Activated CD4-positive, alpha-beta T cell treated with anti-CD3 and anti-CD28 coated beads, Interleukin-2, amount 50 U/mL, for 1 hour (primary cell): Measurements from ENCODE around the gene BTBD7.
"Not testable (repeated sequence)": the region's sequence is repeated elsewhere in the genome, so short reads cannot be mapped to it uniquely, and the experiment has no call there.

ENCODE experiments used
- DNase-seq: peaks from one replicate; pipeline ENCODE4 v3.0.0-alpha.2; 2020

Gene BTBD7

DNA sequence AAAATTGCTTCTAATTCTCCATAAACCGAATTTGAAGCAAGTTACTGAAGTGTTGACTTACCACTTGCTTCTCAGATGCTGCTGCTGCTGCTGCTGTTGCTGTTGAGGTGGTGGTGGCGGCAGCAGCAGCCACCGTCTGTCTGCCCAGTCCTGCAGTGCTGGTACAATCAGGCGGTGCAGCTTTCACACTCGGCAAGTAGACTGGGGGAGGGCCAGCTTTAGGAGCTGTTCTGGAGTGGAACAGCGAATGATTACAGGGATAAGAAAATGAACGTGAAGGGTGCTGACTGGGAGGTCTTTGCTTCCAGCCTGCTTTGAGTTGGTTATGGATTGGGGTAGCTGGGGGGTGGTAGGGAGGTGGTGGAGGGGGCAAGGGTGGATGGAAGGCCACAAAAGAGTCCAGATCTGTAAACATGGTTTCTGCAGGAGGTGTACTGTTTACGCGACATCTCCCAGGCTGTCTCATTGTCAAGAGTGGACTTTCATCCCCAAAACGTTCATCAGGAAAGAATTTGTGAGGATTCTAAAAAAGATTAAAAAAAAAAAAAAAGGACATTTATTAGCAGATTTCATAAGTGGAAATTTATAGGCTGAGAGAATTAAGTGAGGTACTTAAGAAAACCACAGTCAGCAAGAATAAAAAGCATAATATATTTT is 86.9 kb downstream of the BTBD7 start:
- DNase-seq = no peak

DNA sequence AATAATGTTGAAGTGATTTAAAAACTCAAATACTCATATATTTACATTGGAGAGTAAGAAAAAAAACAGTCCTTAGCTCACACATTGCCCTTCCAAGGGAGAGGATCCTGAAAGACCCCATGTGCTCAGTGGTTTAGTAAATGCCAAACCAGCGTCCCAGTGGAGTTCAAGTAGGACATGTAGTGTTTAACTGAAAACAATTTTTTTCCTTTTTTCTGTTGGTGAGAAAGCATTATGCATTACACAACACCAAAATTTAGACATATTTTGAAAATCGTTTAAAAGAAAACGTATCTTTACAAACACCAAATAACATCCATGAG is 92.2 kb downstream of the BTBD7 start:
- DNase-seq = no peak

DNA sequence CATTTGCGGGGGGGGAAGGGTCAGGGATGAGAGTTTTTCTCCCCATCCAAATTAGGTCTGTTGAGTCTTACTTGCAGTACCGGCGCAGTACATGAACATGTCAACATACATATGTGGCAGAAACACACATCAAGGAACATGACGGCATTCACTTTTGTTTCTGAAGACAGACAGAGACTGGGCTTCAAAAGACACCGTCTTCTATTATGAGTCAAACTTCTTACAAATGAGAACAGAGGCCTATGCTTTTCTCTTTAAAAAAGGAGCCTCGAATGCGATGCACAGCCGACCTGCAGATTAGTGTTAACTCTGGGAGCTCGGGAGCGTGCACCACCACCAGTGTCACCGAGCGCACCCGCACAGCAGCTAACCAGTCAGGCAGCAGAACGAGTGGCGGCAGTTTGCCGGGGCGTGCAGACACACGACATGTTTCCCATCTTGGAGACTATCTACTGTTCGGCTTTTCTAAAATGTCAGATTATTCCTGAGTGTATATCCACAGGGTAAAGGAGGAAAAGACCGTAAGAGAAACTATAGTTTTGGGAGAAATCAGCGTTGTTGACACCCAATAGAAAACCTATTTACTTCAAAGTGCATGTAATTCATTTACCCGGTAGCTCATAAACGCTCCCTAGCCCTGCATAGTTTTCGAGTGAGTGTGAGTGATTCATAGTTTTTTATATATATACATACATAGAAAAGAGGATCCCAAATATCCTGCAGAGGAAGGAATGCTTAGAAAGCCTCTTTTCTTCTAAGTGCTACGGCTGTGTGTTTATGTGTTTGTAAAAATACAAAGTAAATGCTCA is 92.8 kb downstream of the BTBD7 start:
- no peak for DNase-seq

DNA sequence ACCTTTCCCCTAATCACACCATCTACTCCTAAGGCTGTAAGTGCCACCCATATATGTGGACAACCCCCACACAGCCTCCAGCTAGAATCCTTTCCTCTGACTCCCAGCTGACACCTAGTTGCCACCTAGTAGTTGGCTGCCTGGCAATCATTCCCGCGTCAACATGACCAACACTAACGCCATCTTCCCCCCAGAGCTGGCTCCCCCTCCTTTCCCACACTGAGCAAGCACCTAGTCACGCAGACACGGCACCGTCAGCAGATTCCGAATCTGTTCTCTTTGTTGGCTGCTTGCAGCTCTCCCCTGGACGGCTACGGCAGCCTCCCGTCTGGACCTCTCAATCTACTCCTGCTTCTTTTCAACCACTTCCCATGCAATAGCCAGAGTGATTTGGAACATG is 98.0 kb downstream of the BTBD7 start:
- no peak for DNase-seq

DNA sequence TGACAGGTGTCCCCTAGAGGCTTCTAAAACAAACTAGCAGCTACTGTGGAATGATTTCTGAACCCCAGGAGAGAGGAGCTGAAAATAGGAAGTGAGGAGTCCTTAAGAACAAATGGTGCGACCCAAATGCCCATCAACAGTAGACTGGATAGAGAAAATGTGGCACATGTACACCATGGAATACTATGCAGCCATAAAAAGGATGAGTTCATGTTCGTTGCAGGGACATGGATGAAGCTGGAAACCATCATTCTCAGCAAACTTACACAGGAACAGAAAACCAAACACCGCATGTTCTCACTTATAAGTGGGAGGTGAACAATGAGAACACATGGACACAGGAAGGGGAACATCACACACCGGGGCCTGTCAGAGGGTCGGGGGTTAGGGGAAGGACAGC is 99.8 kb downstream of the BTBD7 start:
- not testable (repeated sequence) for DNase-seq

DNA sequence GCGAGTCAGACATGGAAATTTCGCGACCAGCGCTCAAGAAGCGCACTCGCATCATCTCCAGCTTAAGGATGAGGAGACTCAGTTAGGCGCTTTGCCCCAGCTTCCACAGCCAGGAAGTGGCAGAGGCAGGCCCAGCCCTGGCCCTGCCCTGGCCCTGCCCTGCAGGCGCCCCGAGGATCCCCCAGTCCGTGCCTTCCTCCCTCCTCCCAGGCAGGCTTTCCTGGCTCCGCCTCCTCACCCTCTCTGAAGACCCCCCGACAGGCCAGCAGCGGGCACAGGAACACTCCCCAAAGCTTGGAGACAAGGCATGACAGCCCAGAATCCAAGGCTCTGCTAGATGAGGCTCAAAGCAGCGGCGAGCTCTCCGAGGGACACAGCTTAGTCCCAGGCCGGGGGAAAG is 100.7 kb downstream of the BTBD7 start:
- no peak for DNase-seq

DNA sequence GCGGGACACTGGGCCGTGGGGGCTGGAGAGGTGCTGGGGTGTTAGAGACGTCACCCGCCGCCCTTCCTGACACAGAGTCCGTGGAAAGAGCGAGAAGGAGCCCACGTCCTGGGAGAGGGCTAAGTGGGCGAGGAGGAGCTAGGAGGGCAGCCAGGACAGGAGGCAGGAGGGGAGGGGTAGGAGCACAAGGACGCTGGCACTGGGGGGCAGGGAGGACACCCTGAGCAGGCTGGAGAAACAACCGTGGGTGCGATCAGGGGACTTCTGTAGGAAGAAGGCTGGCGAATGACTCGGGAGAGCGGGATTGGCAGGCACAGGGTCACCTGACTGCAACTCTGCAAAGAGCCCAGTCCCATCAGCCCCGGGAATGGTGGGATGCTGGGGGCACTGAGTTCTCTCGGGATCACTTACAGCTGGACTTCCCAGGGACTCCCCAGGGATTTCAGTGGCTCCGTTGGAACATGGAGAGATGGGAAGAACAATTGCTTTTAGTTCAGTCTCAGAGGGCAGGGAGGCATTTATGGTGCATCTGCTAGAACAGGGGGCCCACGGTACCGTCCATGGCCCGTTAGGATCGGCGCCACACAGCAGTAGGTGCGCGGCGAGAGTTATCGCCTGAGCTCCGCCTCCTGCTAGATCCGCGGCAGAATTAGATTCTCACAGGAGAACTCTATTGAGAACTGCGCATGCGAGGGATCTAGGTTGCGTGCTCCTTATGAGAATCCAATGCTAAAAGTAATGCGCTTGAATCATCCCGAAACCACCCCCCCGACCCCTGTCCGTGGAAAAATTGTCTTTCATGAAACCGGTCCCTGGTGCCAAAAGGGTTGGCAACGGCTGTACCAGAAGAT is 101.5 kb downstream of the BTBD7 start:
- no peak for DNase-seq

DNA sequence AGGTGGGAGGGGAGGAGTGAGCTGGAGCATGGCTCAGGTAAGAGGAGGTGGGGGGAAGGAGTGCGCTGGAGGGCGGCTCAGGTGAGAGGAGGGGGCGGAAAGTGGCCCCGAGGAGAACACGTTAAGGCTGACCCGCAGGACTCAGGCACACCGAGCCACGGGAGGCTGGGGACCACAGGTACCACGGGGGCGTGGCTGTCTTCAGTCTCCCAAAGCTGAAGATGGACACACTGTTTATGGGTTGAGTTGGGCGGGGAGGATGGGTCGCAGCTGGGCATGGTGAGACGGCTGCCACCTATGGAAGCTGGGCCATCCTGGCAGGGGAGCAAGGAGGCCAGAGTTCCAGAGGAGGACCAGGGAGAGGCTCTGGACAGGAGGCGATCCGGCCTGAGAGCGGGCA is 102.3 kb downstream of the BTBD7 start:
- DNase-seq = no peak

DNA sequence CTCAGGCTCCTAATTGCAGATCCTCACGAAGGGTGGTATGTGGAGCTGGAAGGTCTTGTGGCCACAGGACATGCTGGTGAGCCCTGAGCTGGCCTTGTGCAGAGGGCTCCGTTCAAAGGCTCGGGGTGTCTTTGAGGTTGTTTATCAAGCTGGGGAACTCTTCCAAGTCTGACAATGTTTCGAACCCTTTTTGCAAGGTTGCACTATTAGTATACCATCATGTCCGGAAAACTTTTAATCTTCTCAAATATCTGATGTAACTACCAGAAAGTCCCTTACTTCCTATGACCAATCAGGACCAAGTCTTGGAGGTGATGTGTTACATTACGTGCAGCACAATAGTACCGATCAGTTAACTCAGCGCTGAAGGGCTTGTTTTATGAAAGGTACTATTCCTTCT is 104.3 kb downstream of the BTBD7 start:
- DNase-seq = no peak

DNA sequence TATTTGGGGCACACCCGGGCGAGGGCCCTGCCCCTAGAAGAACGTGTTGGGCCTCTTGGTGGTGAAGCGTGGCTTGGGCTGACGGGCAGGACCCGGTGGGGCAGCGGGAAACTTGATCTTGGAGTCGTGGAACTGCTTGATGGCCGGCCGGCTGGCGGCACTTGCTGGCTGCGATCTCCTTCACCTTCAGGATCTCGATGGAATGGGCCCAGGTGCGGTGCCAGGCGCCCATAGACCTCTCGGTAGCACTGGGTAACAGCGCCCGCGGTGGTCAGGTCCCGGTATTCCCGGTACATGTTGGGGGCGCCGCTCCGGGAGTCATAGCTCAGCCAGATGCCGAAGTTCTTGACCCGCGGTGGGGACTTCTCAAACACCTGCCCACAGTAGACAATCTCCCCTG is 109.3 kb downstream of the BTBD7 start:
- no peak for DNase-seq

DNA sequence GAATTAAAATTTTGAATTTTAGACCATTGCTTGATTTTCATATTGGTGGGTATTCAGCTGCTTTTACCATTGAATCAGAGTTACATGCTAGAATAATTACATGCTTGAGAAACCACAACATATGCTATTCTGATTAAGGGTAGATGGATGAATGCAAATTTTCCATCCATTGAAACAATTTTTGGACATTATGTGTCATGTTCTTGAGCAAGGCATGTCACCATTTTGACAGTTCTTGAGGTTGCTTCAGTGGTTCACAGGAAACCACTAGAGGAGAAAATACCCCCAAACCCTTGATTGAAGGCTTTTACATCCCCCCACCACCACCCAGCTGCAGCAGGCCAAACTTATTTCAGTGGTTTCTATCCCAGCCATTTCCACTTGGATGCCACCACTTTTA is 112.3 kb downstream of the BTBD7 start:
- DNase-seq = no peak

DNA sequence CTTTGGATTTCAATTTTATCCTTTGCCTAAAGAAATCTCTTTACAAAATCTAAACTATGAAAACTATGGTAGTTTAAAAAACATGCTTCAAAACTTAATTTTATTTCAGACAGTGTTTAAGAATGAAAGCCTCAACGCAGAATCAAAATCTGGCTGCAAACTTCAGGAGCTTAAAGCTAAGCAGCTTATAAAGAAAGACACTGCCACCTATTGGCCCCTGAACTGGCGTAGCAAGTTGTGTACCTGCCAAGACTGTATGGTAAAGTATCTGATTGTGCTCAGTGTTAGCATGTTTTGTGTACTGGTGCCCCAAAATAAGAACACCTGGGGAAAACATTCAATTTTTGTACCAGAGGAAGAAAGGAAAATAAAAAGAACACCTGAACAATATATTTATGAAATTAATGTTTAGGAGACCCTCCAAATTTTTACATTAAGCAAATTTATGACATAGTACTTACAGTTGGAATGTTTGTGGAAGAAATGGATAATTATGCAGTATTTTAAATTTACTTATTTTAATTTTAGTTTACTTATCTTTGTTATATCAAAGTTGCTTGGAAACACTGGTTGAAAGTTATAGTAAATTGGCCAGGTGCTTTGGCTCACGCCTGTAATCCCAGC is 113.6 kb downstream of the BTBD7 start:
- DNase-seq = peak; percentile 44

DNA sequence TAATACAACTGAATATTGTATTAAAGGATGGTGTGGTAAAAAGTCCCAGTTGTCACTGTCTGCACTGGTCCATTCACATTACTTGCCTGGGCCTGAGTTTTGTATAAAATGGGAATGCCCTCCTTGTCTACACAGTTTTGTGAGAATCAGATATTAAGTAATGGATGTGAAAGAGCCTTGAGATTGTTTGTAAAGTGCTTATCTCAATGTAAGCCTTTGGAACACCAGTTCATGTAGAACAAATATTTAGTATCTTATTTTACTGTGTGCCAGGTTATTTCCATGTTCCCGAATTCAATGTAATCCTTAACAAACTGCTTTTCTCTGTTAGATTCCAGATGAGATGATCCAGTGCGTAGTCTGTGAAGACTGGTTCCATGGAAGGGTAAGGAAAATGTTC is 118.2 kb downstream of the BTBD7 start:
- DNase-seq = no peak

DNA sequence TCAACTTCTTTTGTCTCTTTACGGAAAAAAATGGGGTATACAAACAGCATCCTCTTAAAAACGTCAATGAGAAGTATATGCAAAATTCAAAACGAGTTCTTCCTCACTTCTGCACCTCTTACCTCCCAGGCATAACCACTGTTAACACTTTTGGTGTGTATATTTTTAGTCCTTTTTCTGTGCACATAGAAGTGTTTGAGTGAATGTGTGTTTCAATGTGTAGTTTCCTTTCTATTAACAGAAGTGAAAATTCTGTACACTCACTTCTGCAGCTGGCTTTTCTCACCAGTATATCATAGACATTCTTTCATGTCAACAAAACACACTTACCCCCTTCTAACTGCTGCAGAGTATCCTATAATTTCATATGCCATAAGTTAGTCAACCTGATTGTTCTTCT is 120.4 kb downstream of the BTBD7 start:
- no peak for DNase-seq

DNA sequence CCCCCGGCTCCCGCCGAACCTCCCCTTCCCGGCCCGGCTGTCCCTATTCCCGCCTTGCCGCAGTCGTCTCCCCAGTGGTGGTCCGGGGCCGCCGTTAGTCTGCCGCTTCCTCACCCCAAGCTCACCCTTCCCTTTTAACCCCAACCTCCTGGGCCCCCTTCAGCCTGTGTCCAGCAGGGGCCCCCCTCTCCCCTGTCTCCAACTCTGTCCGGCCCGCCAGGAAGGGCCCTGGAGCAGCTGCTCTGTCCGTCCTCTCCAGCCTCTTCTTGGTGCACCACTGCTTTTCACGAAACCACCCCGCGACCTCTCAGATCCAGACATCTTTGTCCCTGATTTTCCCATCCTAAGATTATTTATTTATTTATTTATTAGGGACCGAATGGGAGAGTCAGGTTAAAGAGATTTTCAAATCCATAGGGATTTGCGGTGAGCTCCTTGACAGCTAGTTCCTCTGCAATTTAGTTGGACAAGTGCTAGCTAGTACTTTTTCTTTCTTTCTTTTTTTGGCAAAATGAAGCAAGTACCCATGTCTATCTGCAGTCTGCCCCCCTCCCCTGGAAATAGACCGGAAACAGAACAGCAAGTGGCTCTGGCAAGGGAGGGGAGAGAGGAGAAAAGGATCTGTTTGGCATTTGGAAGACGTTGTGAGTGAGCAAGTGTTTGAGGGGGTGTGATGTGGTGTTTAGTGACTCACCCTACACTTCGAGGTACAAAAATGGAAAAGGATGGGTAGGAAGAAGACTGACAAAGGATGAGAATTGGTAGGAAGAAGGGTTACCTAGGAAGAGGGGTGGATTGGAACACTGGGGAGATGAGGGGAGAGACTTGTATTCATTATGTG is 125.1 kb downstream of the BTBD7 start:
- no peak for DNase-seq

DNA sequence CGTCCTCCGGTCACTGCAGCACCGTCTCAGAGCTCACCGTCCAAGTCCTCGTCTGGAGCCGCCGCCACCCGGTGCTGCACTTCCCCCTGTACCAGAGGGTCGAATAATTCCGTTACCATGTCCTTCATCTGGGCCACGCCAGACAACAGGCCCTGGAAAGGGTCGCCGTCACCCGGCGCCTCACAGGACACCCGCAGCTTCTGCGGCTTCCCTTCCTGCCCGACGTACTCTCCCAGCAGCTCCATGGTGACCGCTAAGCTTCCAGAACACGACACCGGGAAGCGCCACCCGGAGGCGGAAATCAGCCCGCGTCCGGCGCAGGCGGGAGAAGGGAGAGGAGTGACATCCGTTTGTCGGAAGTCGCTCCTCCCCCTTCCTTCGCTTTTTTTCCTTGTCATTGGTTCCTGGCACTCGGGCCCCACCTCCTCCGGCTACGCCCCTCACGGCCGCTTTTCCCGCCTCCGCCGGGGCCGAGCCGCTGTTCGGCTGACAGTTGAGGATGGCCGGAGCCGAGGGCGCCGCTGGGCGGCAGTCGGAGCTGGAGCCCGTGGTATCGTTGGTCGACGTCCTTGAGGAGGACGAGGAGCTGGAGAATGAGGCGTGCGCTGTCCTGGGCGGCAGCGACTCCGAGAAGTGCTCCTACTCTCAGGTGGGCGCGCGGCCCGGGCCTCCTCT is 125.9 kb downstream of the BTBD7 start, which contains the start of the genes GON7 and UBR7:
TSS of gene GON7 (minus strand) at position 273 of the 675 bp plus-strand sequence. CDS start at position 245, 28 bp downstream.
TSS of gene UBR7 (plus strand) at position 464 of the 675 bp plus-strand sequence. CDS start at position 500, 36 bp downstream.
- peak; percentile 81 for DNase-seq

DNA sequence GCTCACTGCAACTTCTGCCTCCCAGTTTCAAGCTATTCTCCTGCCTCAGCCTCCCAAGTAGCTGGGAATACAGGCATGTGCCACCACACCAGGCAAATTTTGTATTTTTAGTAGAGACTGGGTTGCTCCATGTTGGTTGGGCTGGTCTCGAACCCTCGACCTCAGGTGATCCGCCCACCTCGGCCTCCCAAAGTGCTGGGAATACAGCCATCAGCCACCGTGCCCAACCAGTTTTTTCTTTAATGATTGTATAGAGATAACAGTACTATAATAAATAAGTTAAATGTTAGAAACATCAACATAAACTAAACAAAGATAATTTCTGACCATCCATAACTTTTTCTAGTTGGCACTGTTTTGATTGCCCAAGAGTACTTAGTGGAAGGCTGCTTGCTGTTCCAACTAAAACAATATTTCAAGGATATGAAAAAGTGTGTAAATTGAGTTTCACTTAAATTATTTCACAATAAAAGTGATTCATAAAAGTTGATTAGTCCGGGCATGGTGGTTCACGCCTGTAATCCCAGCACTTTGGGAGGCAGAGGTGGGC is 131.6 kb downstream of the BTBD7 start:
- no peak for DNase-seq

DNA sequence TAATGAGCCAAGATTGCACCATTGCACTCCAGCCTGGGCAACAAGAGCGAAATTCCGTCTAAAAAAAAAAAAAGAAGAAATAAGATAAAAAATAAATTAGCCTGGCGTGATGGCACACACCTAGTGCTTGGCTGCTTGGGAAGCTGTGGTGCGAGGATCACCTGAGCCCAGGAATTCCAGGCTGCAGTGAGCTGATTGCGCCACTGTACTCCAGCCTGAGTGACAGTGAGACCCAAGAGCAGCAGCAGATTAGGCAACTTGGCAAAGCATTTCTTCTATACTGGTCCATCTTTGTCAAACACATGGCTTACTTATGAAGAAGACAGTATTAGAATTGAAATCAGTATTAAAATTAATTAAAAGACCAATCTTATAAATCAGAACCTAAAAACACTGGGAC is 132.3 kb downstream of the BTBD7 start:
- no peak for DNase-seq

DNA sequence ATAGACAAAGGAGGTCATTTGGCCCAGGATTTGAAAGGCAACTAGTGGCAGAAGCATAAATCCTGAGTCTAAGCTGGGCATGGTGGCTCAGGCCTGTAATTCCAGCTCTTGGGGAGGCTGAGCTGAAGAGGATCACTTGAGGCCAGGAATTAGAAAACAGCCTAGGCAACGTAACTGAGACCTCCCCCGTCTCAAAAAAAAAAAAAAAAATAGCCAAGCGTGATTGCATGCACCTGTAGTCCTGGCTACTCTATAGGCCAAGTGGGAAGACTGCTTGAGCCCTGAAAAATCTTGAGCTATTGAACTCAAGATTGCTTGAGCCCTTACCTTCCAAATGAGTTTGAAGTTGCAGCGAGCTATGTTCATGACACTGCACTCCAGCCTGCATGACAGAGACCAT is 133.8 kb downstream of the BTBD7 start:
- no peak for DNase-seq

DNA sequence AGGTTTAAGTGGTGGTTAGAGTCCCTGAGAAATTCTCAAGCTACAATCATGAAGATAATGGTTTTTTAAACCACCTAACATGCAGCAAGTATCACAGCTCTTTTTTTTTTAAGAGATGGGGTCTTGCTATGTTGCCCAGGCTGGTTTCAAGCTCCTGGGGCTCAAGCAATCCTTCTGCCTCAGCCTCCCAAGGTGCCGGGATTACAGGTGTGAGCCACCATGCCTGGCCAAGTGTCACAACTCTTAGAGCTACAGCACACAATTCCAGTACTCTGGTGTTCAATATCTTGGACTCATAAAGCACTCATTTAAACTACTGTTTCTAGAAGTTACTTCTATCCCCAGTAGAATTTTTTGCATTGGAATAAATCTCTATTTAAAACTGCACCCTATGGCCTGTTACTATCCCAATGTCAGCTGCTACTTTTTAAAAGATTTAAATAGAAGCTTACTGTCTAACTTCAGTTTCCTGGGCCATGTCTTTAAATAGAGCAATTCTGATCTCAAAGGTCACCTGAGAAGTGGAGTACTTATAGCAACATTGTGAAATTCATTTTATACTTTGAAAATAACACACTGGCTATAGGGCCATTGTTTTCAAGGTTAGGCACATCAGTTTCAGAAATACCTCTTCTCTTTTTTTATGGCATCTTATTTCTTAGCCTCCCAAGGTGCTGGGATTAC is 137.4 kb downstream of the BTBD7 start:
- no peak for DNase-seq
